GM12878 (cell line): ENCODE results near the gene AMZ2. TPM values are rescaled to one million over a fixed set of nuclear protein-coding genes. Genes with fewer than 3 reads are reported as not detected.

Source experiments
- ATAC-seq: fragments of 200-7000 bp; cut with Tn5 transposase; 3 replicates; pipeline ENCODE4 v1.9.1; 2020; ENCODE audit warnings: mild to moderate bottlenecking, moderate library complexity
- BruUV-seq: library from RNA; stranded (reverse); fragments of 400-500 nt; replicated peaks from 2 replicates; lab custom pipeline; 2021; lab: Mats Ljungman, UMichigan
- CTCF ChIA-PET: fragments of 300-600 bp; sonication (Branson Sonifier 250); formaldehyde crosslinking; extraction: SDS; loops from one replicate; lab custom pipeline; 2021; ENCODE audit warnings: inconsistent platforms; lab: Yijun Ruan, JAX
- POLR2A ChIA-PET: fragments of 350-600 bp; formaldehyde crosslinking; extraction: SDS; loops from one replicate; lab custom pipeline; 2021; ENCODE audit warnings: inconsistent platforms; lab: Charles Lee
- RAD21 ChIA-PET: fragments of 300-600 bp; sonication (Branson Sonifier 250); formaldehyde crosslinking; loops from one replicate; lab custom pipeline; 2023; ENCODE audit warnings: antibody characterized with exemption; ENCODE audit not compliant: unreplicated experiment; lab: Charles Lee
- SMC1A ChIA-PET: fragments of 300-600 bp; sonication (Branson Sonifier 250); formaldehyde crosslinking; loops from one replicate; lab custom pipeline; 2023; ENCODE audit not compliant: unreplicated experiment, uncharacterized antibody; lab: Charles Lee
- DNase-seq: peaks from one replicate; pipeline ENCODE4 v3.0.0-alpha.2; 2011; ENCODE audit warnings: low read depth, low spot score
- FAIRE-seq: peaks from 3 replicates; lab custom pipeline; 2011; peaks lifted over from hg19 to GRCh38; lab: Jason Lieb, UNC
- H2AFZ ChIP-seq: 2 replicates; pipeline ENCODE4 v1.6.0; 2011; ENCODE audit warnings: low read depth, low read length, control low read depth; ENCODE audit not compliant: control insufficient read depth
- H3K27ac ChIP-seq: 2 replicates; pipeline ENCODE4 v1.5.1; 2011; ENCODE audit warnings: control low read depth; ENCODE audit not compliant: control insufficient read depth, insufficient read depth
- H3K27me3 ChIP-seq, 2 experiments: replicated peaks in 1 of 2; 2 replicates each; pipeline versions ENCODE4 v1.6.0 to v1.6.1; 2011; ENCODE audit warnings: low read length in 1 of 2; ENCODE audit not compliant: control insufficient read depth in 2 of 2, insufficient read depth in 2 of 2
- H3K36me3 ChIP-seq, 2 experiments: 2 replicates each; pipeline ENCODE4 v1.5.1; 2011; ENCODE audit warnings: low read length in 1 of 2; ENCODE audit not compliant: control insufficient read depth in 2 of 2, insufficient read depth in 2 of 2
- H3K4me1 ChIP-seq: 2 replicates; pipeline ENCODE4 v1.6.1; 2011; ENCODE audit warnings: mild to moderate bottlenecking, low read length, moderate library complexity, mixed read lengths; ENCODE audit not compliant: control insufficient read depth, insufficient read depth
- H3K4me2 ChIP-seq: 2 replicates; pipeline ENCODE4 v1.6.0; 2011; ENCODE audit warnings: control low read depth; ENCODE audit not compliant: control insufficient read depth, insufficient read depth
- H3K4me3 ChIP-seq: fragments of 200-600 bp; sonication (generic); 2 replicates; pipeline ENCODE4 v1.5.1; 2016
- H3K79me2 ChIP-seq: 2 replicates; pipeline ENCODE4 v1.6.0; 2011; ENCODE audit warnings: low read length; ENCODE audit not compliant: control insufficient read depth, insufficient read depth
- H3K9ac ChIP-seq: 2 replicates; pipeline ENCODE4 v1.8.0; 2011; ENCODE audit warnings: low read length, control low read depth, mixed read lengths; ENCODE audit not compliant: control insufficient read depth, insufficient read depth
- H3K9me3 ChIP-seq: replicated peaks from 3 replicates; pipeline ENCODE4 v1.5.1; 2011; ENCODE audit warnings: mild to moderate bottlenecking, low read length; ENCODE audit not compliant: control insufficient read depth, insufficient read depth
- H4K20me1 ChIP-seq: 2 replicates; pipeline ENCODE4 v1.6.0; 2011; ENCODE audit not compliant: control insufficient read depth, insufficient read depth
- BHLHE40 ChIP-seq, 2 experiments: fragments of 450-650 bp in 1 of 2; IDR thresholded peaks; 2 replicates each; pipeline ENCODE4 v1.6.1; 2011 to 2017; ENCODE audit warnings: low read depth in 2 of 2, borderline replicate concordance in 1 of 2, improper control_type of control experiment in 1 of 2, low read length in 1 of 2, mild to moderate bottlenecking in 1 of 2
- CBFB ChIP-seq: IDR thresholded peaks from 2 replicates; pipeline ENCODE4 v1.6.1; 2016; ENCODE audit warnings: antibody characterized with exemption, low read depth
- CHD4 ChIP-seq: fragments of 200-600 bp; sonication (generic); IDR thresholded peaks from 2 replicates; pipeline ENCODE4 v1.6.1; 2016; ENCODE audit warnings: mild to moderate bottlenecking
- DPF2 ChIP-seq: fragments of 450-650 bp; IDR thresholded peaks from 2 replicates; pipeline ENCODE4 v1.6.1; 2017; ENCODE audit warnings: mild to moderate bottlenecking
- EED ChIP-seq: sonication (generic); IDR thresholded peaks from 2 replicates; pipeline ENCODE4 v1.6.1; 2016; ENCODE audit warnings: antibody characterized with exemption, low read depth
- FOS ChIP-seq: IDR thresholded peaks from 3 replicates; pipeline ENCODE4 v1.6.1; 2011; ENCODE audit warnings: borderline replicate concordance; ENCODE audit not compliant: insufficient read length; ENCODE audit errors: extremely low read depth
- MEF2A ChIP-seq: IDR thresholded peaks from 2 replicates; pipeline ENCODE4 v1.6.1; 2011; ENCODE audit warnings: low read depth, mild to moderate bottlenecking, low read length, moderate library complexity; ENCODE audit not compliant: insufficient read depth
- MYC ChIP-seq: IDR thresholded peaks from 2 replicates; pipeline ENCODE4 v1.6.1; 2011; ENCODE audit warnings: mild to moderate bottlenecking, low read length, moderate library complexity, inconsistent platforms; ENCODE audit not compliant: insufficient read depth, insufficient replicate concordance, insufficient read length, severe bottlenecking
- POLR2AphosphoS5 ChIP-seq: IDR thresholded peaks from 2 replicates; pipeline ENCODE4 v1.6.1; 2011; ENCODE audit warnings: mild to moderate bottlenecking, low read length, inconsistent platforms
- RAD21 ChIP-seq: IDR thresholded peaks from 2 replicates; pipeline ENCODE4 v1.6.1; 2011; ENCODE audit warnings: mild to moderate bottlenecking, low read depth, low read length, moderate library complexity; ENCODE audit not compliant: insufficient read depth
- RUNX3 ChIP-seq: IDR thresholded peaks from 2 replicates; pipeline ENCODE4 v1.6.1; 2012; ENCODE audit warnings: low read length, inconsistent platforms
- SIN3A ChIP-seq: IDR thresholded peaks from 2 replicates; pipeline ENCODE4 v1.6.1; 2012; ENCODE audit warnings: low read depth, low read length, improper control_type of control experiment
- USF1 ChIP-seq: IDR thresholded peaks from 2 replicates; pipeline ENCODE4 v1.6.1; 2011; ENCODE audit warnings: borderline replicate concordance, low read depth, mild to moderate bottlenecking, moderate library complexity, mixed read lengths, low read length; ENCODE audit not compliant: insufficient read depth; ENCODE audit errors: extremely low read length
- whole genome bisulfite sequencing: methylation state at CpG from one replicate; pipeline ENCODE4 v1.1.6; 2016; ENCODE audit warnings: low lambda C conversion rate; ENCODE audit not compliant: insufficient replicate concordance, insufficient coverage; ENCODE audit errors: missing lambda C conversion rate; 5-methylcytosine and 5-hydroxymethylcytosine counted together
- in situ Hi-C: fragments of 300-500 bp; cut with MboI; formaldehyde crosslinking; loops from 9 replicates; pipeline ENCODE4 v1.14.3; 2018; ENCODE audit warnings: mixed read lengths
- intact Hi-C: fragments of 100-400 bp; cut with micrococcal nuclease; formaldehyde crosslinking; loops from one replicate; pipeline ENCODE4 v1.14.2; 2022; ENCODE audit not compliant: unreplicated experiment
- polyA plus RNA-seq, 11 experiments: library from polyadenylated mRNA; depleted of rRNA in 4 of 11; unstranded in 6 of 11; stranded (reverse) in 5 of 11; fragments of >200 nt; fragmentation: Nextera tagmentation in 4 of 11; fragmentation: Illumina TruSeq in 1 of 11; extraction: Ambion mirVana in 4 of 11; extraction: Trizol in 1 of 11; gene quantifications; 1 replicate in 1 of 11; 2 replicates in 10 of 11; pipeline versions ENCODE4 v1.2.1 to v1.2.3, GENCODE V29; 2011 to 2016; ENCODE audit warnings: inconsistent platforms in 2 of 11, missing spikeins in 2 of 11, low read depth in 1 of 11
- total RNA-seq, 4 experiments: library from RNA; depleted of rRNA in 3 of 4; stranded (reverse); fragments of >200 nt in 3 of 4; fragmentation: Illumina TruSeq in 1 of 4; extraction: Trizol in 1 of 4; gene quantifications; 2 replicates each; pipeline versions ENCODE4 v1.2.1 to v1.2.3, GENCODE V29; 2013 to 2021

The AMZ2 gene
- total and polyA plus RNA-seq, 10 of the 15 experiments (the other 5 are each of a cell fraction or from before 2014, with no cell fraction given): 79.1 to 189 (median 126) TPM

GRCh38 chr17:68296217-68297191 is 48.7 kb downstream of the AMZ2 start:
- H3K9ac ChIP-seq: no peak overlapping the region
- no peak overlapping the region for H3K27ac ChIP-seq
- RAD21 ChIA-PET: interaction anchor here (0.6 kb wide), 1 partner anchor 318 kb away, joined by 3 read pairs; no protein-coding TSS in a partner anchor

GRCh38 chr17:68297195-68297594 is 49.4 kb downstream of the AMZ2 start:
- no peak overlapping the region for H3K9ac ChIP-seq
- ChIA-PET POLR2A (no interaction called here), CTCF (interaction anchor here (0.7 to 1.3 kb wide), 3 partner anchors 9 to 102 kb away, joined by 3 to 4 read pairs (median 3); no protein-coding TSS in a partner anchor), RAD21 (no interaction called here), SMC1A (no interaction called here)
- WGBS: 76% methylated on average over 4 of the region's 4 CpGs
- H3K9me3 ChIP-seq: no peaks in the 10 kb centered on the region
- H3K4me1 ChIP-seq: peaks cover 9% of the 10 kb centered on the region; the same call in 1 of the 2 replicates
- DNase-seq (no peak), FAIRE-seq (no peak), ATAC-seq (no peak)
- H3K36me3 ChIP-seq: no peaks in the 10 kb centered on the region
- no peak overlapping the region for H3K4me2 ChIP-seq
- H2AFZ ChIP-seq: no peak overlapping the region
- in situ Hi-C loops (no loop called here), intact Hi-C loops (no loop called here)
- H4K20me1 ChIP-seq: no peaks in the 10 kb centered on the region
- no TSS peak for BruUV-seq
- H3K27ac ChIP-seq: no peak overlapping the region
- no peaks in the 10 kb centered on the region for H3K27me3 ChIP-seq
- H3K79me2 ChIP-seq: peaks cover 6% of the 10 kb centered on the region
- no peak overlapping the region for H3K4me3 ChIP-seq
- TF ChIP-seq FOS: no peak
- no peak for TF ChIP-seq CHD4
- TF ChIP-seq POLR2AphosphoS5: no peak
- no peak for TF ChIP-seq BHLHE40 (IDR thresholded peaks at IDR 0.05; ENCODE audit: borderline replicate concordance in 1 of 2, low read depth in 2 of 2, low read length in 1 of 2)
- no peak for TF ChIP-seq USF1
- no peak for TF ChIP-seq RAD21
- no peak for TF ChIP-seq CBFB
- no peak for TF ChIP-seq EED
- no peak for TF ChIP-seq MEF2A

More at GRCh38 chr17:68296217-68297191, 48.7 kb downstream of the AMZ2 start:
- no peak overlapping the region for H3K4me3 ChIP-seq
- H3K79me2 ChIP-seq: peaks cover 6% of the 10 kb centered on the region
- DNase-seq: no peak
- no peak for TF ChIP-seq DPF2
- TF ChIP-seq MYC: no peak
- TF ChIP-seq RUNX3: peak; percentile 71
- TF ChIP-seq SIN3A: no peak
- TF ChIP-seq, all 136 proteins: peak for 1
- no peak overlapping the region for H2AFZ ChIP-seq
- ChIA-PET CTCF (interaction anchor here (0.6 to 1.3 kb wide), 4 partner anchors 10 to 166 kb away, joined by 3 to 4 read pairs (median 3); no protein-coding TSS in a partner anchor), POLR2A (interaction anchor here (0.7 kb wide), 1 partner anchor 1218 kb away, joined by 3 read pairs; no protein-coding TSS in a partner anchor), SMC1A (no interaction called here)
- no peaks in the 10 kb centered on the region for H3K36me3 ChIP-seq
- in situ Hi-C loops: no loop called here
- intact Hi-C loops: no loop called here
- WGBS: 75% methylated on average over 18 of the region's 18 CpGs
- H3K27me3 ChIP-seq: no peaks in the 10 kb centered on the region
- no peak for FAIRE-seq
- no peak overlapping the region for H3K4me2 ChIP-seq
- no peaks in the 10 kb centered on the region for H4K20me1 ChIP-seq
- H3K9me3 ChIP-seq: no peaks in the 10 kb centered on the region
- peaks cover 9% of the 10 kb centered on the region; the same call in 1 of the 2 replicates for H3K4me1 ChIP-seq
- no TSS peak for BruUV-seq
- ATAC-seq: no peak
